Measurements from ENCODE around the gene GRK5.

GRCh38 chr10:119243488-119243887 is 36.1 kb downstream of the GRK5 start:
- TF ChIP-seq, protein P1, sequence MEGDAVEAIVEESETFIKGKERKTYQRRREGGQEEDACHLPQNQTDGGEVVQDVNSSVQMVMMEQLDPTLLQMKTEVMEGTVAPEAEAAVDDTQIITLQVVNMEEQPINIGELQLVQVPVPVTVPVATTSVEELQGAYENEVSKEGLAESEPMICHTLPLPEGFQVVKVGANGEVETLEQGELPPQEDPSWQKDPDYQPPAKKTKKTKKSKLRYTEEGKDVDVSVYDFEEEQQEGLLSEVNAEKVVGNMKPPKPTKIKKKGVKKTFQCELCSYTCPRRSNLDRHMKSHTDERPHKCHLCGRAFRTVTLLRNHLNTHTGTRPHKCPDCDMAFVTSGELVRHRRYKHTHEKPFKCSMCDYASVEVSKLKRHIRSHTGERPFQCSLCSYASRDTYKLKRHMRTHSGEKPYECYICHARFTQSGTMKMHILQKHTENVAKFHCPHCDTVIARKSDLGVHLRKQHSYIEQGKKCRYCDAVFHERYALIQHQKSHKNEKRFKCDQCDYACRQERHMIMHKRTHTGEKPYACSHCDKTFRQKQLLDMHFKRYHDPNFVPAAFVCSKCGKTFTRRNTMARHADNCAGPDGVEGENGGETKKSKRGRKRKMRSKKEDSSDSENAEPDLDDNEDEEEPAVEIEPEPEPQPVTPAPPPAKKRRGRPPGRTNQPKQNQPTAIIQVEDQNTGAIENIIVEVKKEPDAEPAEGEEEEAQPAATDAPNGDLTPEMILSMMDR (IDR thresholded peaks at IDR 0.05; ENCODE audit: low read depth, low read length): no peak
- no peak for TF ChIP-seq EZH2phosphoT487 (IDR thresholded peaks at IDR 0.05; ENCODE audit: low read depth)

Data from OCI-LY3 (cell line).